ENCODE results near the gene TREX2. TPM values are rescaled to one million over a fixed set of nuclear protein-coding genes. Genes with fewer than 3 reads are reported as not detected.
A peak's percentile ranks its signal among the peaks of the same experiment; 100 is the strongest.

TREX2 gene
- total and polyA plus RNA-seq, 11 donors = 0.22 to 0.48 (median 0.29) TPM; not detected in 3

- no peak for ATAC-seq
- no peaks in the 10 kb centered on the region for H3K27me3 ChIP-seq
- no peak overlapping the region for H3K4me3 ChIP-seq
- 83 to 93% (median 88%) methylated on average over 3 of the region's 3 CpGs for WGBS, 4 donors
- intact Hi-C loops (cut with DNase I) = no loop called here
- TF ChIP-seq POLR2A (IDR thresholded peaks at IDR 0.05) = no peak
- TF ChIP-seq, protein P1, sequence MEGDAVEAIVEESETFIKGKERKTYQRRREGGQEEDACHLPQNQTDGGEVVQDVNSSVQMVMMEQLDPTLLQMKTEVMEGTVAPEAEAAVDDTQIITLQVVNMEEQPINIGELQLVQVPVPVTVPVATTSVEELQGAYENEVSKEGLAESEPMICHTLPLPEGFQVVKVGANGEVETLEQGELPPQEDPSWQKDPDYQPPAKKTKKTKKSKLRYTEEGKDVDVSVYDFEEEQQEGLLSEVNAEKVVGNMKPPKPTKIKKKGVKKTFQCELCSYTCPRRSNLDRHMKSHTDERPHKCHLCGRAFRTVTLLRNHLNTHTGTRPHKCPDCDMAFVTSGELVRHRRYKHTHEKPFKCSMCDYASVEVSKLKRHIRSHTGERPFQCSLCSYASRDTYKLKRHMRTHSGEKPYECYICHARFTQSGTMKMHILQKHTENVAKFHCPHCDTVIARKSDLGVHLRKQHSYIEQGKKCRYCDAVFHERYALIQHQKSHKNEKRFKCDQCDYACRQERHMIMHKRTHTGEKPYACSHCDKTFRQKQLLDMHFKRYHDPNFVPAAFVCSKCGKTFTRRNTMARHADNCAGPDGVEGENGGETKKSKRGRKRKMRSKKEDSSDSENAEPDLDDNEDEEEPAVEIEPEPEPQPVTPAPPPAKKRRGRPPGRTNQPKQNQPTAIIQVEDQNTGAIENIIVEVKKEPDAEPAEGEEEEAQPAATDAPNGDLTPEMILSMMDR (IDR thresholded peaks at IDR 0.05) = no peak
- DNase-seq = no peak
- no peaks in the 10 kb centered on the region for H3K4me1 ChIP-seq
- peaks cover 0 to 7% (median 0%) of the 10 kb centered on the region in 12 donors for H3K9me3 ChIP-seq
- peaks cover 0 to under 1% (median 0%) of the 10 kb centered on the region in 9 donors for H3K36me3 ChIP-seq
- H3K27ac ChIP-seq = no peak overlapping the region
These were observed 19.7 kb downstream of the TREX2 start for GRCh38 chrX:153426204-153426603.

DNA sequence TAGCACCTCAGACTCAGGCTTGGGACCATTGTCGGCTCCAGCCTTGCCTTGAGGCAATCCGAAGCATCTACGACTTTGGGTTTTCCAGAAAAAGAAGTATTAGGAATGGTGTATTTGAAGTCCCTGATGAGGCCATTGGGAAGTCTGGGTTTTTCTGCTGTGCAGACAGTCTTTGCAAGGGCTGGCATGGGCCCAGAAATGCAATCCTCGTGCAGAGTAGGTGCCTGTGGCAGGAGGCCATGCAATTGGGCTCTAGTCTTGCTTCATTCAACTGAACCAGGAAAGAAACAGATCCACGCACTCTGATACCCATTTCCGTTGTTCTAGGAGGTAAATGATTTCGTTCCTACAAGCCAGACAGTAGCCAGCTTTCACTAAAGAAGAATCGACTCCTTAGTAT lies 22.2 kb downstream of the TREX2 start:
- H3K9me3 ChIP-seq = no peaks in the 10 kb centered on the region
- peaks cover 0 to 7% (median 0%) of the 10 kb centered on the region in 9 donors for H3K36me3 ChIP-seq
- 66 to 77% (median 73%) methylated on average over 8 of the region's 8 CpGs for WGBS, 4 donors
- ATAC-seq (peak in 1 of 4 donors; percentile 50), DNase-seq (peak in 1 of 5 donors; percentile 51)
- H3K27ac ChIP-seq = no peak overlapping the region
- intact Hi-C loops (cut with DNase I) = no loop called here
- TF ChIP-seq POLR2A (IDR thresholded peaks at IDR 0.05) = no peak
- TF ChIP-seq, protein P1 (IDR thresholded peaks at IDR 0.05) = no peak
- no peak overlapping the region for H3K4me3 ChIP-seq
- no peaks in the 10 kb centered on the region for H3K4me1 ChIP-seq
- H3K27me3 ChIP-seq = no peaks in the 10 kb centered on the region

DNA sequence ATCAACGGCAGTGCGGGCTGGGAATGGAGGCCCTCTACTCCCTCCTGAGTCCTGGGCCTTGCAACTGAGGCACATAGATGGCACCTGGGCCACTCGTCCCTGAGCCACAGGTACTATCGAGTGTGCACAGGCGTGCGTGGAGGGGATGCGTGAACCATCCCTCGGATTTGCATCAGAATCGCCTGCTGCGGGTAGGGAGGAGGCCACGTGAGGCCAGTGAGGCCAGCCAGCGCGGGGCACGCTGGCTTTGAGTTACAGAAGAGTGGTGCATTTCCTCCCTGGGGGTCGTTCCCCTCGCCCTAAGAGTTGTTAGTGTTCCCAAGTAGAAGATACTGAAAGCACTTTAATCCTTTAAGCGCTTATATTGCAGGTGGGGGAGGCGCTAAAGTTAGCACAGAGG lies 24.0 kb downstream of the TREX2 start:
- H3K9me3 ChIP-seq = no peaks in the 10 kb centered on the region
- H3K4me3 ChIP-seq = no peak overlapping the region
- DNase-seq (no peak), ATAC-seq (no peak)
- no peak for TF ChIP-seq POLR2A (IDR thresholded peaks at IDR 0.05)
- H3K36me3 ChIP-seq = peaks cover 0 to 7% (median 0%) of the 10 kb centered on the region in 9 donors
- no peaks in the 10 kb centered on the region for H3K4me1 ChIP-seq
- intact Hi-C loops (cut with DNase I) = no loop called here
- no peak overlapping the region for H3K27ac ChIP-seq
- peaks cover 0 to 4% (median 0%) of the 10 kb centered on the region in 9 donors for H3K27me3 ChIP-seq
- 85 to 90% (median 89%) methylated on average over 18 of the region's 18 CpGs for WGBS, 4 donors

- H3K4me1 ChIP-seq = peaks cover 0 to 3% (median 0%) of the 10 kb centered on the region in 12 donors
- ATAC-seq (no peak), DNase-seq (no peak)
- H3K4me3 ChIP-seq = no peak overlapping the region
- intact Hi-C loops (cut with DNase I) = no loop called here
- no peaks in the 10 kb centered on the region for H3K9me3 ChIP-seq
- no peak overlapping the region for H3K27ac ChIP-seq
- peaks cover 0 to 7% (median 0%) of the 10 kb centered on the region in 9 donors for H3K36me3 ChIP-seq
- TF ChIP-seq POLR2A (IDR thresholded peaks at IDR 0.05) = no peak
- TF ChIP-seq, protein P1 (IDR thresholded peaks at IDR 0.05) = no peak
- H3K27me3 ChIP-seq = peaks cover 0 to 4% (median 0%) of the 10 kb centered on the region in 9 donors
- 88 to 94% (median 92%) methylated on average over 52 to 91 of the region's 91 CpGs for WGBS, 4 donors
These were observed 24.8 kb downstream of the TREX2 start for GRCh38 chrX:153420851-153421599.

Data from heart left ventricle (tissue), 16 donors.